GM19438 (cell line): Measurements from ENCODE around the gene MBOAT7.
A peak's percentile ranks its signal among the peaks of the same experiment; 100 is the strongest.

ENCODE experiments used
- ATAC-seq: cut with Tn5 transposase; IDR thresholded peaks from one replicate; pipeline ENCODE4 v1.9.1; 2021; ENCODE audit warnings: low read depth; ENCODE audit not compliant: unreplicated experiment

MBOAT7 gene

DNA sequence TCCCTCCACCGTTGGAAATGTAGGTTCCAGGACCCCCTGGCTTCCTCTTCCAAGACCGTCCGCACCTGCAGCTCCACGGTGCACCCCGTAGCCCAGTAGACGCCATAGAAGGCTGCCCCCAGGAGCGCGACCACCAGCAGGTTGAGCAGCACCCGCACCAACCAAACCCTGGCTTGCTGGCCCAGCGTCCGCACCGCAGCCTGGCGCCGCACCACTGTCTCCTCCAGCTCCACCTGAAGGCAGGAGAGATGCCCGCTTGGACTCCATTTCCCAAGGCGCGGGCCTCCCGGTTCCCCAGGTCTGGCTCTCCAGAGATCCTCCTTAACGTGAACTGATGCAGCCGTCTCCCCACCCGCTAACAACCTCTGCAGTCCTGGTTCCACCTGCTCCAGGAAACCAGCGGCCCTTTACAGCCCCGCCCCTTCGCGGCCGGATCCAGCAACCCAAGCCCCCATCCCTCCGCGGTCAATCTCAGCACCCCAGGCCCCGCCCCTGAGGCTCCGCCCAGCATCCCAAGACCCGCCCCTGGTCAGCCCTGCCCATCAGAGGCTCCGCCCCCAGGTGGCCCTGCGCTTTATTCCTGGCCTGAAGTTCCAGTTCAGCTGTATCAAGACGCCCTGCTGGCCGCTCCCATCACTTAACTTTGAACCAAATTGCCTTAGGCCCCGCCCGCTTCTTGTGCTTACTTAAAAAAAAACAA lies 24.9 kb downstream of the MBOAT7 start:
- ATAC-seq = no peak

- no peak for ATAC-seq
Observed at GRCh38 chr19:54162884-54163283, 26.5 kb downstream of the MBOAT7 start.

- ATAC-seq = no peak
Observed at GRCh38 chr19:54162241-54162805, 27.1 kb downstream of the MBOAT7 start.

- ATAC-seq = no peak
Observed at GRCh38 chr19:54160854-54161253, 28.5 kb downstream of the MBOAT7 start.

DNA sequence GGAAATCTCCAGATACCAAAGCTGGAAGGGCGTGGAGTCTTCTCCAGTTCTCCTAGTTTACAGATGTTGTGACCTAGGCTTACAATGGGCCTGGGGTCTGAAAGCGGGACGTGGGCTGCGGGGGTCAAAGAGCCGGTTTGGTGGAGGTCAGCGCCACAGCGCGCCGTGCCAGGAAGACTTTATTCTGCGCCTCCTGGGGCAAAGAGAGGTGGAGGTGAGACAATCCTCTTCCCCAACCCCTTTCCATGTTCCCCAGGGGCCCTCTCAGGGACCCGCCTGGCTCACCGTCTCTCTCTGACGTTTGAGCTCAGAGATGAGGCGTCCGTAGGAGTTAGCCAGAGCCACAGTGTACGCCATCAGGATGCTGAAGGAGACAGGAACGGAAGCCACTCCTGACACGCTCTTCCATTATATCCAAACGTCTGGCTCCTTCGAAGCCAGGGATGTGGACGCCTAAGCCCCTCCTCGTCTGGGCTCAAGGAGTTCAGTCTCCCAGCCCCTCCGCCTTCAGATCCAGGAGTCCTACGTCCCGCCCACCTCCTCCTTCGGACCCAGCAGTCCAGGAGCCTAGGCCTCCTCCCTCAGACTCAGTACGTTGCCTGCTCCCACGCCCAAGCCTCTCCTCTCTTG lies 29.1 kb downstream of the MBOAT7 start:
- ATAC-seq = no peak

- peak; percentile 88 for ATAC-seq
Observed at GRCh38 chr19:54159352-54160181, 29.8 kb downstream of the MBOAT7 start, which contains the start of gene LENG1. LENG1 (minus strand) TSS chr19:54159721; CDS start chr19:54159695, 26 bp downstream.

DNA sequence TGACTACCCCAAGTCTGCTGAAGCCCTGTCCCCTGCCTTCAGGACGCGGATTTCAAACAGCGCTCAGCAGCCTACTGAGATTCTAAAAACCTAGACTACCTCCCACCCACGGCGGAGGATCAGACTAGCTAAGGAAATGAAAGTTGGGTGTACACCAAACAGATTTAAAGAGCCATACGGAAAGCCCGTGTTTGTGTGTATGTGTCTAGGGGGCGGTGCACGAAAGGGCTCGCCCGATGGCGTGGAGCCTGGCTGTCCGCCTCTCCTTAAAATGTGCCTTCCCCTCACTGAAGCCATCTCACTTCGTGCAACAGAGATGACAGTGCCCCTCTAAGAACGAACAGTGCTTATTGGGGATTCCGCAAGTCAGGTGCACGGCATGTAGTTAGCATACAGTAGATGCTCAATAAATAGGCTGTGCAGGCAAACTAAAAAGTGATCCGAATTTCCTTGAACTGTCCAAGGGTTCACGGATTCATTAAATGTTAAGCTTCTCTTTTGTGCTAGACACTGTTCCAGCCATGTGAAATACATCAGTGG lies 30.5 kb downstream of the MBOAT7 start:
- no peak for ATAC-seq

DNA sequence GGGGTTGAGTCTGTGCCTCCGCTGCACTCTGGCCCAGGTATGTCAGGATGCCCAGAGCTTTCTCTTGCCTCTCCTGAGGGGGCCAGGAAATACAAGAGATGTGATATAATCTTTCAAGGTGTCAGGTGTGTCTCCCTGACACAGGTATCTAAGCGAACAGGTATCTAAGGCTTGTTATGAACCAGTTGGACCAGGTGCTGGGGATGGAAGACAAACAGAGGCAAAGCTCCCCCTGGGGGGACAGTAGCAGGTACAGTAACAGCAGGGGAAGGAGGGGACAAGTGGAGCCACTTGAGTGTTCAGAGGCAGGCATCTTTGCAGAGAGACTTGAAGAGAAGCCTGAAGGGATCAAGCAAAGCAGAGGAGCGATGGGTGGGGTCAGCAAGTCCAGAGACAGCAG lies 32.4 kb downstream of the MBOAT7 start:
- ATAC-seq = no peak

DNA sequence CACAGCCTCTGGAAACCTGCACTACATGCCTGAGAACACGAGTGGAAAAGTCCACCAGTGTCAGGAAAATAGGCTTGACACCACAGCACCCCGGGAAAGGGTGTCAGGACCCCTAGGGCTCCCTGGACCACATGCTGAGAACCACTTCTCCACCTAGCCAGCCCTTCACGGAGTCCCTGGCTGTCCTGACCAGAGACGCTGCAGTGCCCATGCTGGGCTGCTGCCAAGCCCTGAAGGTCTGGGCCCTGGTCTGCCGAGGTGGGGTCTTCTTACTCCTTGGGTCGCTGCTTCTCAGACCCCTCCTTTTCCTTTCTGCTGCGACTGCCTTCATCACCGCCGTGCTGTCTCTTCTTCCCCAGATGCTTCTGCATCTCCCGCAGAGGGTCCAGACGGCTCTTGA lies 32.9 kb downstream of the MBOAT7 start:
- no peak for ATAC-seq

DNA sequence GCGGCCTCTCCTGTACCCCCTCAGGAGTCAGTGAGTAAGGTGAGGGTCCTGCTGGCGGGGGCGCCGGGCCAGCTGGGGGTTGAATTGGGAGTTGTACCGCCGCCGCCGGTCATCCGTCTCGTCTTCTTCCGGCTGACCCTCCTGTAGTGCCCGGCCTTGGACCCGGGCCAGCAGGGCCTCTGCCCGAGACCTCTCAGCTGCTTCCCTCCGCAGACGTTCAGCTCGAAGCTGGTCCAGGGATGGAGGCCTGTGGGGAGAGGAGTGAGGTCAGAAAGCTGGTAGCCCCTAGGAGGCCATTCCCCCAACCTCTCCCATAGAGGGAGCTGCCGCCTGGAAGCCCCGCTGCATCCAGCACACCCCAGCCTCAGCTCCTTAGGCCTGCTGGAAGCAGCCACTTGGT lies 33.7 kb downstream of the MBOAT7 start:
- no peak for ATAC-seq

DNA sequence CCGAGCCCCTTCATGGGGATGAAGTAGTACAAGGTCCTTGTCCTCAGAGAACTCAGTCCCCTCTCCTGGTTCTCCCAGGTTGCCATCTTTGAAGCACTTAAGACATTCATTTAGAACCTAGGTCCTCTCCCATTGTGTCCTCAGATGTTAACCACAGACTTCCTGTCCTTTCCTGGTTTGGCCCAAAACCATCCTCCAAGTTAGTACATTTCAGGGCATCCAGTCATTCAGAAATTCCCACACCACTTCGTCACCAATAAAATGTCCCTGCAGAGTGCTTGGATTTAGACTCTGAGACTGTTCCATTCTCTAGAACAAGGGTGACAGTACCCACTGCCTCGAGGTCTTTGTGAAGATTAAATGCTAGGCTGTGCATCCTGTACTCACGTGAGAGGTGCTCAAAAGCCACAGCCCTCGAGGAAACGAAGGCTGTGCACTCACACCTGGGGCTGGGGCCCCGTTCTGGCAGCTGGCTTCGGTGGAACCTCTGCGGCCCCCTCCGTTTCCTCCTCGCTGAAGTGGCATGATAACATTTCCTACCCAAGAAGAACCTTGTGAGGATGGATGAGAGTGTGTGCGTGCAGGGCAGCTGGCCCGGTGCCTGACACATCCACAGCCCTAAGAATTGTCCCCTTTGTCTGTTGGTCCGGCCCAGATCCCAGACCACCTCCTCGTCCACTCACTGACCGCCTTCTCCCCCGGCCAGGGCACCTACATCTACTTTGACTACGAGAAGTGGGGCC lies 34.6 kb downstream of the MBOAT7 start:
- ATAC-seq = no peak

DNA sequence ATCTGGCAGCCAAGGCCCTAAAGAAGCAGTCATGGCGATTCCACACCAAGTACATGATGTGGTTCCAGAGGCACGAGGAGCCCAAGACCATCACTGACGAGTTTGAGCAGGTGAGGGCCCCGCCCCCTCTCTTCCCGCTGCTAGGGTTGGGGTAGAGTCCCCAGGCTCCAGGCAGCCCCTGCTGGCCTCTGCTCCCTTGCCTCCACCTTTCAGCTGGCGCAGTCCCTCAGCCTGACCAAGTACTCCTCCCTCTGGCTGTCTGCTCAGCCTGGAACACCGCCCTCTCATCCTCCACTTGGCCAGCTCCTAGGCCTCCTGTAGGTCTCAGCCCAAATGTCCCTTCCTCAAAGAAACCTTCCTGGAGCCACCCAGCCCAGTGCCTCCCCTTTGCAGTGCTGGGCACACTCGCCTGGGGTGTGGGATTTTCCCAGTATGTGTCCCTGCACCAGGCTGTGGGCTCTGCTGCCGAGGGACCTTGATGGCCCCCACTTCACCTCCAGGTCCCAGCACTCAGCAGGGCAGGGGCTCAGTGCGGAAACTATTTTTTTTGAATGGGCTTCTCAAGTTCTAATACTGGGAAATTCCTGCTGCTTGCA lies 35.6 kb downstream of the MBOAT7 start:
- no peak for ATAC-seq

GRCh38 chr19:54152878-54153524 lies 36.4 kb downstream of the MBOAT7 start:
- no peak for ATAC-seq

- ATAC-seq = no peak
Observed at GRCh38 chr19:54152267-54152666, 37.1 kb downstream of the MBOAT7 start.

GRCh38 chr19:54151362-54152035 lies 37.9 kb downstream of the MBOAT7 start:
- ATAC-seq = no peak

- no peak for ATAC-seq
Observed at GRCh38 chr19:54149021-54149812, 40.2 kb downstream of the MBOAT7 start.

DNA sequence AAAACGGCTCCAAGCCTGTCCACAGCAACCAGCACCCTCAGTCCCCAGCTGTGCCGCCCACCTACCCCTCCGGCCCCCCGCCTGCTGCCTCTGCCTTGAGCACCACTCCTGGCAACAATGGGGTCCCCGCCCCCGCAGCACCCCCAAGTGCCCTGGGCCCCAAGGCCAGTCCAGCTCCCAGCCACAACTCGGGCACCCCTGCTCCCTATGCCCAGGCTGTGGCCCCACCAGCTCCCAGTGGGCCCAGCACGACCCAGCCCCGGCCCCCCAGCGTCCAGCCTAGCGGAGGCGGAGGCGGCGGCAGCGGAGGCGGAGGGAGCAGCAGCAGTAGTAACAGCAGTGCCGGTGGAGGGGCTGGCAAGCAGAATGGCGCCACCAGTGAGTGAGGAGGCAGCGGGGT lies 41.2 kb downstream of the MBOAT7 start:
- ATAC-seq = no peak

DNA sequence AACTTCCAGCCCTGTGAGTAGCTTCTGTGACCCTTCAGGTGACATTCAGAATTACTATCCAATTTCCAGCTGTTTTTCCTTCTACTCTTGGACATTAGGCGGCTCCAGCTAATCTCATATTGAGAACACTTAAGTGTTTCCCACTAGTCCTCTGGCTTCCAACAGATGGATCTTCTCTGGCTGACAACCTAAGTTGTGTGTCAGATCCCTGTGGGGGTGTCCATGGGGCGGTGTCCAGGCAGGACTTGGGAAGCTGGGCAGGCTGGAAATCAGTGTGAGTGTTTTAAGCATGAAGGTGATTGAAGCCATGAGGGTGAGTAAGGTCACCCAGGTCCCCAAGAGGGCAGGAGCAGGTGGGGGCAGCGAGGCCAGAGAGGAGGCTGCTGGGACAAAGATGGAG lies 41.7 kb downstream of the MBOAT7 start:
- ATAC-seq = no peak
